ENCODE measurements around the gene ZNF532. TPM values are rescaled to one million over a fixed set of nuclear protein-coding genes. Genes with fewer than 3 reads are reported as not detected.

ZNF532 gene
- polyA plus RNA-seq, 1 donor (not counting 4 experiments of a cell fraction or from before 2014, with no cell fraction given) = 31.5 TPM

GRCh38 chr18:59001166-59001565, 136.5 kb downstream of the ZNF532 start:
- Histone ChIP-seq H2AFZ (ENCODE audit: control insufficient read depth, low read length) (no peak overlapping the region), H3K4me1 (ENCODE audit: control insufficient read depth, extremely low read depth, insufficient read depth, low read length) (peaks cover 25% of the 10 kb centered on the region), H3K27ac (ENCODE audit: control insufficient read depth, insufficient read depth, low read length) (no peak overlapping the region), H3K9me3 (ENCODE audit: control insufficient read depth, low read depth, low read length) (no peaks in the 10 kb centered on the region), H3K9me1 (ENCODE audit: control insufficient read depth, extremely low read depth, insufficient read depth, low read length) (no peaks in the 10 kb centered on the region), H3K36me3 (ENCODE audit: control insufficient read depth in 2 of 2, extremely low read depth in 1 of 2, insufficient read depth in 2 of 2, low read length in 2 of 2) (no peaks in the 10 kb centered on the region), H3K9ac (ENCODE audit: control insufficient read depth, extremely low read depth, insufficient read depth, low read length) (no peak overlapping the region), H3K4me3 (ENCODE audit: control insufficient read depth in 2 of 3, extremely low read depth in 1 of 3, insufficient read depth in 2 of 3, low read depth in 1 of 3, low read length in 3 of 3) (no peak overlapping the region), H3K27me3 (ENCODE audit: control insufficient read depth, extremely low read depth, insufficient read depth, low read length) (no peaks in the 10 kb centered on the region), H3K79me2 (ENCODE audit: control insufficient read depth, insufficient read depth, low read length) (no peaks in the 10 kb centered on the region), H3K4me2 (ENCODE audit: control insufficient read depth, extremely low read depth, insufficient read depth, low read depth, low read length) (no peak overlapping the region), H4K20me1 (ENCODE audit: control insufficient read depth, extremely low read depth, insufficient read depth, low read length) (no peaks in the 10 kb centered on the region)
- no peak for FAIRE-seq
- TF ChIP-seq EZH2 (IDR thresholded peaks at IDR 0.05; ENCODE audit: low read length) (no peak), CTCF (optimal IDR thresholded peaks at IDR 0.05 in 1 of 3, IDR thresholded peaks at IDR 0.05 in 1 of 3, conservative IDR thresholded peaks at IDR 0.05 in 1 of 3; ENCODE audit: extremely low read depth in 1 of 3, insufficient read depth in 2 of 3, low read length in 3 of 3) (no peak)
- dilution Hi-C loops (cut with MboI; ENCODE audit: extremely low pct_ligation_motif_present, low sequenced_read_pairs) = no loop called here
- no peak for DNase-seq (ENCODE audit: low read depth, low spot score)

- TF ChIP-seq CTCF (optimal IDR thresholded peaks at IDR 0.05 in 1 of 3, IDR thresholded peaks at IDR 0.05 in 1 of 3, conservative IDR thresholded peaks at IDR 0.05 in 1 of 3; ENCODE audit: extremely low read depth in 1 of 3, insufficient read depth in 2 of 3, low read length in 3 of 3) = no peak
- no peak for TF ChIP-seq EZH2 (IDR thresholded peaks at IDR 0.05; ENCODE audit: low read length)
- Histone ChIP-seq H3K27me3 (ENCODE audit: control insufficient read depth, extremely low read depth, insufficient read depth, low read length) (no peaks in the 10 kb centered on the region), H3K9ac (ENCODE audit: control insufficient read depth, extremely low read depth, insufficient read depth, low read length) (no peak overlapping the region), H3K4me1 (ENCODE audit: control insufficient read depth, extremely low read depth, insufficient read depth, low read length) (peaks cover 25% of the 10 kb centered on the region), H3K9me1 (ENCODE audit: control insufficient read depth, extremely low read depth, insufficient read depth, low read length) (no peaks in the 10 kb centered on the region), H3K79me2 (ENCODE audit: control insufficient read depth, insufficient read depth, low read length) (no peaks in the 10 kb centered on the region), H4K20me1 (ENCODE audit: control insufficient read depth, extremely low read depth, insufficient read depth, low read length) (no peaks in the 10 kb centered on the region), H3K9me3 (ENCODE audit: control insufficient read depth, low read depth, low read length) (no peaks in the 10 kb centered on the region), H3K27ac (ENCODE audit: control insufficient read depth, insufficient read depth, low read length) (no peak overlapping the region), H3K4me2 (ENCODE audit: control insufficient read depth, extremely low read depth, insufficient read depth, low read depth, low read length) (no peak overlapping the region), H2AFZ (ENCODE audit: control insufficient read depth, low read length) (no peak overlapping the region), H3K36me3 (ENCODE audit: control insufficient read depth in 2 of 2, extremely low read depth in 1 of 2, insufficient read depth in 2 of 2, low read length in 2 of 2) (no peaks in the 10 kb centered on the region), H3K4me3 (ENCODE audit: control insufficient read depth in 2 of 3, extremely low read depth in 1 of 3, insufficient read depth in 2 of 3, low read depth in 1 of 3, low read length in 3 of 3) (no peak overlapping the region)
- FAIRE-seq = no peak
- DNase-seq (ENCODE audit: low read depth, low spot score) = no peak
- dilution Hi-C loops (cut with MboI; ENCODE audit: extremely low pct_ligation_motif_present, low sequenced_read_pairs) = no loop called here
These were observed 137.0 kb downstream of the ZNF532 start for GRCh38 chr18:59001721-59002120.

Data from keratinocyte (primary cell).